Caco-2 (cell line): ENCODE measurements around the gene C3orf38. TPM values are rescaled to one million over a fixed set of nuclear protein-coding genes. Genes with fewer than 3 reads are reported as not detected.

ENCODE experiments used
- BruUV-seq: library from RNA; stranded (reverse); fragments of 400-500 nt; replicated peaks from 2 replicates; lab custom pipeline; 2021; lab: Mats Ljungman, UMichigan
- CTCF ChIA-PET: fragments of 300-600 bp; sonication (Branson Sonifier 250); formaldehyde crosslinking; loops from one replicate; lab custom pipeline; 2022; ENCODE audit warnings: antibody characterized with exemption; lab: Charles Lee
- POLR2A ChIA-PET: fragments of 300-600 bp; sonication (Branson Sonifier 250); formaldehyde crosslinking; loops from one replicate; lab custom pipeline; 2022; ENCODE audit warnings: antibody characterized with exemption; lab: Charles Lee
- DNase-seq, 2 experiments: peaks; one replicate each; pipeline versions ENCODE4 v3.0.0 to v3.0.0-alpha.2; 2020 to 2022
- H3K27me3 ChIP-seq: replicated peaks from 2 replicates; pipeline ENCODE4 v1.6.0; 2011; ENCODE audit warnings: low read length; ENCODE audit not compliant: control insufficient read depth, insufficient read depth
- H3K36me3 ChIP-seq: 2 replicates; pipeline ENCODE4 v1.5.1; 2011; ENCODE audit warnings: low read length; ENCODE audit not compliant: control insufficient read depth, insufficient read depth
- H3K4me1 ChIP-seq: fragments of 250-450 bp; sonication (Bioruptor Pico); 2 replicates; pipeline ENCODE4 v1.5.1; 2020; ENCODE audit warnings: mild to moderate bottlenecking
- H3K4me3 ChIP-seq: 2 replicates; pipeline ENCODE4 v1.5.1; 2011; ENCODE audit warnings: low read depth, mild to moderate bottlenecking, control low read depth, low read length
- H3K9me3 ChIP-seq: fragments of 250-450 bp; sonication (Bioruptor Pico); 2 replicates; pipeline ENCODE4 v1.5.1; 2020; ENCODE audit warnings: mild to moderate bottlenecking, moderate library complexity
- H3K27ac Mint-ChIP-seq: one replicate; pipeline ENCODE4 v1.8.0; 2022; ENCODE audit warnings: mixed read lengths; ENCODE audit not compliant: unreplicated experiment
- H3K27me3 Mint-ChIP-seq: one replicate; pipeline ENCODE4 v1.8.0; 2022; ENCODE audit warnings: mixed read lengths; ENCODE audit not compliant: insufficient read depth, unreplicated experiment
- H3K36me3 Mint-ChIP-seq: one replicate; pipeline ENCODE4 v1.8.0; 2022; ENCODE audit warnings: mild to moderate bottlenecking, mixed read lengths; ENCODE audit not compliant: insufficient read depth, unreplicated experiment
- H3K4me1 Mint-ChIP-seq: one replicate; pipeline ENCODE4 v1.8.0; 2022; ENCODE audit warnings: low read depth, mixed read lengths; ENCODE audit not compliant: unreplicated experiment
- H3K4me3 Mint-ChIP-seq: one replicate; pipeline ENCODE4 v1.8.0; 2022; ENCODE audit warnings: mild to moderate bottlenecking, moderate library complexity, mixed read lengths; ENCODE audit not compliant: unreplicated experiment
- H3K9me3 Mint-ChIP-seq: one replicate; pipeline ENCODE4 v1.8.0; 2022; ENCODE audit warnings: mixed read lengths; ENCODE audit not compliant: unreplicated experiment
- intact Hi-C: fragments of 100-400 bp; cut with micrococcal nuclease; formaldehyde crosslinking; loops from one replicate; pipeline ENCODE4 v1.10.0; 2022; ENCODE audit not compliant: unreplicated experiment
- total RNA-seq: library from RNA; stranded (reverse); gene quantifications from 2 replicates; pipeline ENCODE4 v1.2.3, GENCODE V29; 2022
- TF ChIP-seq, protein P1 (sequence below), 2 experiments: fragments of 200-600 bp in 1 of 2; IDR thresholded peaks; 1 replicate in 1 of 2; 2 replicates in 1 of 2; pipeline versions ENCODE4 v1.5.1 to v1.8.0; 2011 to 2022; ENCODE audit warnings: antibody characterized with exemption in 1 of 2, control low read depth in 1 of 2, inconsistent platforms in 1 of 2, low read depth in 1 of 2, low read length in 1 of 2, mild to moderate bottlenecking in 1 of 2, moderate library complexity in 1 of 2; ENCODE audit not compliant: insufficient read depth in 1 of 2, severe bottlenecking in 1 of 2, unreplicated experiment in 1 of 2

The C3orf38 gene
- total RNA-seq, 1 experiment from 2014 or later: 22.8 TPM

DNA sequence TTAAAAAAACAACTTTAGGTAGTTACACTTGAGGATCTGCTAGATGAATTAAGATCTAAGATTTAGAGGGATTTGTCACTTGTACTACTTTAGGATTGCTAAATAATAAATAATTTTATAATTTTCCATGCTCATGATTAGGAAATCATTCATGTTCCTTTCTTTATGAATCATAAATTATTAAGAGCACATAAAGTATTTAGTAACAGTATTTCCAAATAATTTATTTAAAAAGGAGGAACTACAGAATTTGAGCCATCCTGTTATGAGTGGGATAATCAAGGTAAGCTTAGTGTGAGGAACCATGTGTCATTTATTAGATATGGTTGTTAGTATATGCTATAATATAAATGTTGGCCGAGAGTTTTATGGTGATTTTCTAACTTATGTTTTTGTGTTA is 37.5 kb upstream of the C3orf38 start:
- ChIA-PET POLR2A (no interaction called here), CTCF (no interaction called here)
- H3K4me3 ChIP-seq: no peak overlapping the region
- TF ChIP-seq, protein P1, sequence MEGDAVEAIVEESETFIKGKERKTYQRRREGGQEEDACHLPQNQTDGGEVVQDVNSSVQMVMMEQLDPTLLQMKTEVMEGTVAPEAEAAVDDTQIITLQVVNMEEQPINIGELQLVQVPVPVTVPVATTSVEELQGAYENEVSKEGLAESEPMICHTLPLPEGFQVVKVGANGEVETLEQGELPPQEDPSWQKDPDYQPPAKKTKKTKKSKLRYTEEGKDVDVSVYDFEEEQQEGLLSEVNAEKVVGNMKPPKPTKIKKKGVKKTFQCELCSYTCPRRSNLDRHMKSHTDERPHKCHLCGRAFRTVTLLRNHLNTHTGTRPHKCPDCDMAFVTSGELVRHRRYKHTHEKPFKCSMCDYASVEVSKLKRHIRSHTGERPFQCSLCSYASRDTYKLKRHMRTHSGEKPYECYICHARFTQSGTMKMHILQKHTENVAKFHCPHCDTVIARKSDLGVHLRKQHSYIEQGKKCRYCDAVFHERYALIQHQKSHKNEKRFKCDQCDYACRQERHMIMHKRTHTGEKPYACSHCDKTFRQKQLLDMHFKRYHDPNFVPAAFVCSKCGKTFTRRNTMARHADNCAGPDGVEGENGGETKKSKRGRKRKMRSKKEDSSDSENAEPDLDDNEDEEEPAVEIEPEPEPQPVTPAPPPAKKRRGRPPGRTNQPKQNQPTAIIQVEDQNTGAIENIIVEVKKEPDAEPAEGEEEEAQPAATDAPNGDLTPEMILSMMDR (IDR thresholded peaks at IDR 0.05; ENCODE audit: insufficient read depth in 1 of 2, low read depth in 1 of 2, low read length in 1 of 2, severe bottlenecking in 1 of 2, unreplicated experiment in 1 of 2): no peak
- Mint-ChIP-seq H3K27ac (no peak overlapping the region), H3K9me3 (no peaks in the 10 kb centered on the region), H3K36me3 (peaks cover 7% of the 10 kb centered on the region), H3K4me1 (no peaks in the 10 kb centered on the region), H3K27me3 (no peaks in the 10 kb centered on the region), H3K4me3 (no peak overlapping the region)
- H3K27me3 ChIP-seq: no peaks in the 10 kb centered on the region
- no TSS peak for BruUV-seq
- H3K4me1 ChIP-seq: no peaks in the 10 kb centered on the region
- H3K9me3 ChIP-seq: no peaks in the 10 kb centered on the region
- intact Hi-C loops: loop anchor here (2.0 kb wide), 1 partner anchor 107 kb away; no protein-coding TSS in a partner anchor
- no peak for DNase-seq
- no peaks in the 10 kb centered on the region for H3K36me3 ChIP-seq

DNA sequence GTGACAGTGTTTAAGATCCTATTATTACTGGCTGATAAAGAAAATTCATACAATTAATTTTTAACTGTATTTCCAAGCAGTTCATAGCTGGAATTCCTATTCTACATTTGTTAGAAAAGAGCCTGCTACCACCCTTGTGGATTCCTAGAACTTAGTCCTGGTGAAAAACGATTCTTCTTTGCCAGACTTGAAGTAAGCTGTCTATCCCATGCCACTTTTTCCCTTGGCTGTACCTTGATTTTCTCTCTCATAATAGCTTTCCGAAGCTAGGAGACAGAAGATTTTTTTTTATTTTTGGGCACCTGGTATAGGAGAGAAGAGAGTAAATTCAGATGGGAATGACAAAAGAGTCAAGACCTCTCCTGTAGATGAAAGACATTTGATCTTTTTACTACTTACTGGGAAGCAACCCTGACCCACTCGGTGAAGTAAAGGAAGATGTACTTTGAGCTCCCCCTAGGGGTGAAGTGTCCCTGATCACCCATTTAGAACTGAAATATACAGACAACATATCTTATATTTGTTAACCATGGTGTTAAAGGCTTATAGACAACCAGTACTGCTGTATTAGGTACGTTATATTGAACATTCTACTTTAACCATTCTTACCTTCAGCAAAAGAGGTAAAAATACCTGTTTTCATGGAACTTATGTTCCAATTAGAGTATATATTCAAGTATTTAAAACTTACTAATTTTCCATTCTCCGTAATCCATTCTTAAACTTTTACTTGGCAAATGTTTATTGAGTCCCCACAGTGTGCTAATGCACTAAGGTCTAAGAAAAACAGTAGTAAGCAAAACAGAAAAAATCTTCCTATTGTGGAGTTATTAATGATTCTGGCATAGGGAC is 36.2 kb upstream of the C3orf38 start:
- no peaks in the 10 kb centered on the region for H3K9me3 Mint-ChIP-seq
- TF ChIP-seq, protein P1 (IDR thresholded peaks at IDR 0.05; ENCODE audit: insufficient read depth in 1 of 2, low read depth in 1 of 2, low read length in 1 of 2, severe bottlenecking in 1 of 2, unreplicated experiment in 1 of 2): peak; percentile 49 to 70
- H3K4me1 Mint-ChIP-seq: no peaks in the 10 kb centered on the region
- CTCF ChIA-PET: interaction anchor here (0.5 to 1.0 kb wide), 4 partner anchors 36 to 111 kb away, joined by 3 to 6 read pairs (median 3); partner anchors contain the start of genes C3orf38 and CGGBP1
- peaks cover 7% of the 10 kb centered on the region for H3K36me3 Mint-ChIP-seq
- Histone ChIP-seq H3K27me3 (no peaks in the 10 kb centered on the region), H3K36me3 (no peaks in the 10 kb centered on the region), H3K9me3 (no peaks in the 10 kb centered on the region), H3K4me3 (no peak overlapping the region), H3K4me1 (no peaks in the 10 kb centered on the region)
- no peak overlapping the region for H3K27ac Mint-ChIP-seq
- POLR2A ChIA-PET: no interaction called here
- intact Hi-C loops: loop anchor here (1.0 to 2.0 kb wide), 4 partner anchors 54 to 815 kb away; partner anchors contain the start of genes CGGBP1 and ZNF654
- H3K4me3 Mint-ChIP-seq: no peak overlapping the region
- peak; percentile 50 to 79 for DNase-seq
- H3K27me3 Mint-ChIP-seq: no peaks in the 10 kb centered on the region
- no TSS peak for BruUV-seq

DNA sequence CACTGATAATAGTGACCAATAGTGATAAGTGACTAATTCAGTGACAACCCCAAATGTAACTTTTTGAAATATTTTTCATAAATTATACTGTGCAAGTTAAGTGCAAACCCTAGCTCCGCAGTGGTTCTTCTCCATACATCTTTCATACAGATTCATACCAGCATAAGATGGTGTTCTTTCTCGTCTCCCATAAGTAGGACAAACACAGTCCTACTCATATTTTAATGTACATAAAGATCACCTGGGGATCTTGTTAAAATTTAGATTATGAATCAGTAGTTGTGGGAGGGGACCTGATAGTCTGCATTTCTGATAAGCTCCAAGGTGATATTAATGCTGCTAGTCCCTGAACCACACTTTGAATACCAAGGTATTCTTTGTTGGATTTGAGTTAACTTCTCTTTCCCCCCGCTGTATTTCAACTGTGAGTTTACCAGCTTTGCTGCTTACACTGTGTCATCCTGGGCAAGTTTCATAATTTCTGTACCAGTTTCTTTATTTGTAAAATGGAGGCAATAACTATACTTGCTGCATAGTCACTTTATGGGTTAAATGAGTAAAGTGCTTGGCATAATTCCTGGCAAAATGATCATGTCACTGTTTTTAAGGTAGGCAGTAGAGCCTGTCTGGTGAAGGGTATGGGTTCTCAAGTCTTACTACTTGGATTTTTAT is 34.7 kb upstream of the C3orf38 start:
- no TSS peak for BruUV-seq
- Histone ChIP-seq H3K9me3 (no peaks in the 10 kb centered on the region), H3K4me1 (no peaks in the 10 kb centered on the region), H3K4me3 (no peak overlapping the region), H3K36me3 (no peaks in the 10 kb centered on the region), H3K27me3 (no peaks in the 10 kb centered on the region)
- peaks cover 7% of the 10 kb centered on the region for H3K36me3 Mint-ChIP-seq
- POLR2A ChIA-PET: no interaction called here
- no peak overlapping the region for H3K27ac Mint-ChIP-seq
- no peaks in the 10 kb centered on the region for H3K27me3 Mint-ChIP-seq
- TF ChIP-seq, protein P1 (IDR thresholded peaks at IDR 0.05; ENCODE audit: insufficient read depth in 1 of 2, low read depth in 1 of 2, low read length in 1 of 2, severe bottlenecking in 1 of 2, unreplicated experiment in 1 of 2): no peak
- H3K9me3 Mint-ChIP-seq: no peaks in the 10 kb centered on the region
- no peaks in the 10 kb centered on the region for H3K4me1 Mint-ChIP-seq
- CTCF ChIA-PET: no interaction called here
- no peak for DNase-seq
- H3K4me3 Mint-ChIP-seq: no peak overlapping the region
- intact Hi-C loops: no loop called here
